Large intestine (tissue), 12 donors: Measurements from ENCODE around the gene OR4F15. TPM values are rescaled to one million over a fixed set of nuclear protein-coding genes. Genes with fewer than 3 reads are reported as not detected.
"Not testable (repeated sequence)": the region's sequence is repeated elsewhere in the genome, so short reads cannot be mapped to it uniquely, and the experiment has no call there.

ENCODE experiments used
- DNase-seq, 2 donors: peaks; one replicate each; pipeline versions ENCODE4 v3.0.0 to v3.0.0-alpha.2; 2013
- H3K27ac ChIP-seq: one replicate; pipeline ENCODE4 v1.5.1; 2013; ENCODE audit warnings: low read length
- H3K27me3 ChIP-seq: 2 replicates; pipeline ENCODE4 v1.6.1; 2013; ENCODE audit warnings: low read length; ENCODE audit not compliant: control insufficient read depth, insufficient read depth
- H3K36me3 ChIP-seq: 2 replicates; pipeline ENCODE4 v1.6.1; 2013; ENCODE audit warnings: low read length; ENCODE audit not compliant: control insufficient read depth, insufficient read depth
- H3K4me1 ChIP-seq: one replicate; pipeline ENCODE4 v1.6.1; 2013; ENCODE audit warnings: low read length; ENCODE audit not compliant: control insufficient read depth, insufficient read depth
- H3K4me3 ChIP-seq: one replicate; pipeline ENCODE4 v1.5.1; 2013; ENCODE audit warnings: low read length
- H3K9me3 ChIP-seq: one replicate; pipeline ENCODE4 v1.6.1; 2013; ENCODE audit warnings: mild to moderate bottlenecking, low read depth, low read length, moderate library complexity; ENCODE audit not compliant: control insufficient read depth
- WGBS: methylation state at CpG from one replicate; pipeline ENCODE4 v1.1.5; 2013; ENCODE audit warnings: low lambda C conversion rate; ENCODE audit not compliant: insufficient coverage; 5-methylcytosine and 5-hydroxymethylcytosine counted together
- long read RNA-seq, 11 donors: transcript quantifications; one replicate each; lab custom pipeline, GENCODE V29; 2026
- polyA plus RNA-seq: library from polyadenylated mRNA; unstranded; fragments of 120-200 nt; gene quantifications from one replicate; pipeline ENCODE4 v1.2.1, GENCODE V29; 2013

The OR4F15 gene, protein sequence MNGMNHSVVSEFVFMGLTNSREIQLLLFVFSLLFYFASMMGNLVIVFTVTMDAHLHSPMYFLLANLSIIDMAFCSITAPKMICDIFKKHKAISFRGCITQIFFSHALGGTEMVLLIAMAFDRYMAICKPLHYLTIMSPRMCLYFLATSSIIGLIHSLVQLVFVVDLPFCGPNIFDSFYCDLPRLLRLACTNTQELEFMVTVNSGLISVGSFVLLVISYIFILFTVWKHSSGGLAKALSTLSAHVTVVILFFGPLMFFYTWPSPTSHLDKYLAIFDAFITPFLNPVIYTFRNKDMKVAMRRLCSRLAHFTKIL
- not detected for polyA plus RNA-seq
- long read RNA-seq, donor 1 = 0 reads
- long read RNA-seq, donor 2 = 0 reads
- long read RNA-seq, donor 3 = 0 reads
- long read RNA-seq, donor 4 = 0 reads
- long read RNA-seq, donor 5 = 0 reads
- long read RNA-seq, donor 6 = 0 reads
- long read RNA-seq, donor 7 = 0 reads
- long read RNA-seq, donor 8 = 0 reads
- long read RNA-seq, donor 9 = 0 reads
- long read RNA-seq, donor 10 = 0 reads
- long read RNA-seq, donor 11 = 0 reads

DNA sequence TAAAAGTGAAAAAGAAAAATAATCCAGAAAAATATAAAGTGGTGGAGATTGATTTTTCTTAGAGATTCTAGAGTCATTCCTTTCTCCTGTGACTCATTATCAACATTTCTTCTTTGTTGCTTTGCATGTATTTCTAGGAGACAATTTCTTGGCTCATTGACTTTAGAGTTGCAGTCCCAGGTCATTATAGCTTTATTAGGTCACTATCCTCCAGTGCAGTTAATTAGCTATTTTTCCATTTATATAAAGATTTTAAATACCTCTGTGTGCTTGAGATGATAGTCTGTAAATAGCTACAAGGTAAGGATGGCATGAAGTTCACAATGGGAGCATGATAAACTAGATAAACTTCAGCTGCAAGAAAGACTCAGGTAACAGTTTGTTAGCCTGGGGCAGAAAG lies at the start of gene OR4F15:
OR4F15 (plus strand) TSS at position 301 of the 400 bp plus-strand sequence. CDS start 5,985 bp downstream, outside the sequence.
- H3K27me3 ChIP-seq = no peaks in the 10 kb centered on the region
- H3K9me3 ChIP-seq = no peaks in the 10 kb centered on the region
- H3K27ac ChIP-seq = no peak within 1 kb of the TSS
- H3K36me3 ChIP-seq = no peaks in the 10 kb centered on the region
- DNase-seq = no peak
- H3K4me3 ChIP-seq = no peak within 1 kb of the TSS
- H3K4me1 ChIP-seq = peaks cover 4% of the 10 kb centered on the region

DNA sequence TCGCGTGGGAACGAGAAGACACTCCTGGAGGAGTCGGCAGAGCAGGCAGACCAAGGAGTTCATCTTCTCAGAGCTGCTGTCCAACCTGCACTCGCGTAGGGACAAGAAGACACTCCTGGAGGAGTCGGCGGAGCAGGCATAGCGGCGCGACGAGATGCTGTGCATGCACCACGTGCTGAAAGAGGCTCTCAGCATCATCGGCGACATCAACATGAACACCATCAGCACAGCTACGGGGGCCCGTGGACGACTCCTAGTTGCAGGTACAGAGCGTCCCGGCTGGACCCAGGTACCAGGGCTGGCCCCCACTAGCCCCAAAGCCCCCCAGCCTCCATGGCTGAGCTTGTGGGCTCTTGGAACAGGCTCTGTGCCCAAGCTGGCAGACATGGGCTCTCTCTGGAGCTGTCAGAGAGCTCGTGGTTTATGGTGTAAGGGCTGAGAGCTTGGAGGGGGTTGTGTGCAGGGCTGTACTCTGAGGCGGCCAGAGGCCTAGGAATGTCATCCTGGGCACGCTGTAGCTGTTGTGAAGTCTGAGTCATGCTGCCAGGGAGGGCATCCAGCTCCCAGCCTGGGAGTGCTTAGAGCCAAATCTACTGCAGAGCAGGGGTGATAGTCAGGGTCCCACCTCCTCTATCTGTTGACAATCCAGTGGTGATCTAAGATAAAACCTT lies 47.2 kb upstream of the OR4F15 start:
- not testable (repeated sequence) for H3K27ac ChIP-seq

GRCh38 chr15:101765340-101765671 lies 46.7 kb upstream of the OR4F15 start:
- DNase-seq, H3K9me3 ChIP-seq, H3K4me3 ChIP-seq, H3K27me3 ChIP-seq, H3K27ac ChIP-seq, H3K4me1 ChIP-seq, H3K36me3 ChIP-seq: not testable (repeated sequence)
- WGBS = no CpG with 5 or more reads among the region's 7 CpGs

More for the DNA sequence above, 47.2 kb upstream of the OR4F15 start:
- not testable (repeated sequence) for H3K4me3 ChIP-seq, H3K4me1 ChIP-seq, H3K36me3 ChIP-seq, H3K27me3 ChIP-seq, DNase-seq, H3K9me3 ChIP-seq
- WGBS = no CpG with 5 or more reads among the region's 23 CpGs

- WGBS = no CpG with 5 or more reads among the region's 15 CpGs
- H3K36me3 ChIP-seq = no peaks in the 10 kb centered on the region
- no peak overlapping the region for H3K27ac ChIP-seq
- H3K4me1 ChIP-seq = no peaks in the 10 kb centered on the region
- H3K9me3 ChIP-seq = peaks cover 4% of the 10 kb centered on the region
- H3K4me3 ChIP-seq = no peak overlapping the region
- H3K27me3 ChIP-seq = no peaks in the 10 kb centered on the region
- no peak for DNase-seq
Measured at GRCh38 chr15:101765772-101766456, 46.1 kb upstream of the OR4F15 start.

DNA sequence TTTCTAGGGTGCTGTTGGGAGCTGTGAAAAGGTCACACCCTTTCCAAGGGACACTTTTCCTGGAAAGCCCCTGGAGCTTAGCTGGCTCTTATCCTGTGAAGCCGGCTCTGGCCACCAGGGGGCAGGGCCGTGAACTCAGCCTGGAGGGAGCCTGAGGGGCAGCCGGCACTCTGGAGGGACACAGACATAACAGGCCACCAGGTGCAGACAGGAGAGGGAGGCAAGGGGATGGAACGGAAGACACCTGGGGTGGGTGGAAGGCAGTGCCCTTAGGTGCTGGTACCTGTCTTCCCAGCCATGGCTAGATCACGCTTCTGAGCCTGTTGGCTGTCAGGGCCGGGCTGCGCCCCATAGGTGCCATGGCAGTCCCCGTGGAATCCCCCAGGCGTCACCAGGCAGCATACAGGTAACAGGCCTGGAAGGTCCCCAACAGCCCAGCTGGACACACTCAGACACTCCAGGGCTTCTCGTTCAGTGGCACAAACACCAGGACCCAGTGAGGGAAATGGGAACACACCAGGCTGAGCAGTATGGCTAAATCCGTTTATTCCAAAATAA lies 44.8 kb upstream of the OR4F15 start:
- not testable (repeated sequence) for DNase-seq, H3K4me3 ChIP-seq, H3K27me3 ChIP-seq, H3K27ac ChIP-seq, H3K36me3 ChIP-seq, H3K4me1 ChIP-seq, H3K9me3 ChIP-seq
- WGBS = no CpG with 5 or more reads among the region's 11 CpGs

DNA sequence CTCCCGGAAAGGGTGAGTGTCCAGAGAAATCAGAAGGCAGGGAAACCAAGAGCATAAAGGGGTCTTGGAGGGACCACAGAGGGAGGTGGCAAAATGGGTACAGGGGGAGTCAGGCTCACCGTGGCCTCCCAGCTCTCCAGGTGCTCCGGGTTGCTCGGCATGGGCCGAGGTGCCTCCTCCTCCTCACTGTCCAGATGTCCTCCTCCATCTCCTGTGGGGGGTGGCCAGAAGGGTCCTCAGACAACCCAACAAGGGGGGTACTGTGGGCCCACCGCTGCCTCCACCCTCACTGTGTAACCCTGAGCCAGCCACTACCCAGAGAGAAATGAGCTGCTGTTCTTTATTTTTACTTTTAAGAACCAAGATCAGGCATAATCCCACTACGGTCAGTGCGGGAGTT lies 39.1 kb upstream of the OR4F15 start:
- Histone ChIP-seq H3K4me1 (peaks cover 6% of the 10 kb centered on the region), H3K36me3 (no peaks in the 10 kb centered on the region), H3K9me3 (no peaks in the 10 kb centered on the region), H3K27ac (no peak overlapping the region), H3K27me3 (no peaks in the 10 kb centered on the region), H3K4me3 (no peak overlapping the region)
- DNase-seq = no peak
- 100% methylated on average over 2 of the region's 8 CpGs for WGBS

GRCh38 chr15:101773496-101774100 lies 38.4 kb upstream of the OR4F15 start:
- no peak overlapping the region for H3K27ac ChIP-seq

GRCh38 chr15:101775136-101775535 lies 36.9 kb upstream of the OR4F15 start:
- DNase-seq = no peak
- H3K4me3 ChIP-seq = no peak overlapping the region
- no peaks in the 10 kb centered on the region for H3K27me3 ChIP-seq
- no peak overlapping the region for H3K27ac ChIP-seq
- H3K36me3 ChIP-seq = no peaks in the 10 kb centered on the region
- no CpG with 5 or more reads among the region's 10 CpGs for WGBS
- H3K9me3 ChIP-seq = no peaks in the 10 kb centered on the region
- H3K4me1 ChIP-seq = peaks cover 6% of the 10 kb centered on the region

More at GRCh38 chr15:101773496-101774100, 38.4 kb upstream of the OR4F15 start:
- peaks cover 6% of the 10 kb centered on the region for H3K4me1 ChIP-seq
- peak; percentile 35 to 56 for DNase-seq
- no peak overlapping the region for H3K4me3 ChIP-seq
- H3K9me3 ChIP-seq = no peaks in the 10 kb centered on the region
- WGBS = no CpG with 5 or more reads among the region's 7 CpGs
- no peaks in the 10 kb centered on the region for H3K36me3 ChIP-seq
- no peaks in the 10 kb centered on the region for H3K27me3 ChIP-seq

DNA sequence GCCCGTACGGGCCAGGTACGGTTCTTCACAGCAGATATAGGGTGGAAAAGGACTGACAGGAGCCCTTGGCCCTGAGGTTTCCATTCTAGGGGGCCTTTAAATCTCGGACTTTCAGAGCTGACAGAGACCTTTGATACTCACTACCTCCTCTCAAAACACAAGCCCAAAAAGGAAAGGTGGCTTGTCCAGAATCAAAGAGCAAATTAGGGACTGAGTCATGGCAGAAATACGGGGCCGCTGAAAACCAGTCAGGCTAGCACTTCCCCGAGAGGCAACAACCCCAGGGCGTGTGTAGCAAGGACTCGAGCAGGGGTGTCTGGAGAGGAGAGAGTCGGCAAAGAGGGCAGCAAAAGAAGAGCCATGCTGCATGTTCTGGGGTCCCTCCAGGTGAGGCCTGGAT lies 33.4 kb upstream of the OR4F15 start:
- H3K4me1 ChIP-seq, H3K36me3 ChIP-seq, H3K9me3 ChIP-seq, H3K4me3 ChIP-seq, H3K27ac ChIP-seq, DNase-seq, H3K27me3 ChIP-seq: not testable (repeated sequence)
- no CpG with 5 or more reads among the region's 10 CpGs for WGBS

- not testable (repeated sequence) for H3K4me3 ChIP-seq, H3K4me1 ChIP-seq, H3K36me3 ChIP-seq, H3K9me3 ChIP-seq, H3K27me3 ChIP-seq, H3K27ac ChIP-seq
- peak in 1 of 2 donors; percentile 24 for DNase-seq
- no CpG with 5 or more reads among the region's 1 CpG for WGBS
Measured at GRCh38 chr15:101780225-101780624, 31.8 kb upstream of the OR4F15 start.
